K562 (cell line): Measurements from ENCODE around the gene TMPRSS9. TPM values are rescaled to one million over a fixed set of nuclear protein-coding genes. Genes with fewer than 3 reads are reported as not detected.

Experiments used
- CHAMP1 ChIP-seq: fragments of 450-650 bp; IDR thresholded peaks from 2 replicates; pipeline ENCODE4 v1.6.1; 2016; ENCODE audit warnings: mild to moderate bottlenecking
- DIDO1 ChIP-seq: fragments of 450-650 bp; IDR thresholded peaks from 2 replicates; pipeline ENCODE4 v1.6.1; 2016; ENCODE audit warnings: low read depth, missing biosample characterization, missing genetic modification characterization
- EGR1 ChIP-seq: fragments of 450-650 bp; conservative IDR thresholded peaks from 2 replicates; pipeline ENCODE4 v1.6.1; 2017; ENCODE audit warnings: mild to moderate bottlenecking
- ESRRA ChIP-seq: fragments of 450-650 bp; IDR thresholded peaks from 2 replicates; pipeline ENCODE4 v1.6.1; 2014; ENCODE audit warnings: low read depth, mild to moderate bottlenecking, moderate library complexity, borderline replicate concordance
- L3MBTL2 ChIP-seq: fragments of 450-650 bp; IDR thresholded peaks from 2 replicates; pipeline ENCODE4 v1.6.1; 2016; ENCODE audit warnings: mild to moderate bottlenecking, moderate library complexity
- MTA1 ChIP-seq: fragments of 450-650 bp; IDR thresholded peaks from 2 replicates; pipeline ENCODE4 v1.6.1; 2017; ENCODE audit warnings: borderline replicate concordance
- NCOA4 ChIP-seq: fragments of 450-650 bp; IDR thresholded peaks from 2 replicates; pipeline ENCODE4 v1.6.1; 2018; ENCODE audit warnings: mild to moderate bottlenecking; ENCODE audit not compliant: partially characterized antibody
- PCBP2 ChIP-seq: fragments of 200-400 bp; formaldehyde crosslinking; IDR thresholded peaks from 2 replicates; pipeline ENCODE4 v1.6.1; 2018; ENCODE audit warnings: low read length, low read depth, mild to moderate bottlenecking, moderate library complexity; ENCODE audit not compliant: poor library complexity, severe bottlenecking
- PURB ChIP-seq: sonication (generic); formaldehyde crosslinking; IDR thresholded peaks from 2 replicates; pipeline ENCODE4 v1.9.0; 2021; ENCODE audit warnings: low read depth, mild to moderate bottlenecking, missing genetic modification reagents
- RBM22 ChIP-seq: fragments of 200-400 bp; formaldehyde crosslinking; IDR thresholded peaks from 2 replicates; pipeline ENCODE4 v1.6.1; 2018; ENCODE audit warnings: low read length, low read depth; ENCODE audit not compliant: poor library complexity, severe bottlenecking
- SP2 ChIP-seq: IDR thresholded peaks from 2 replicates; pipeline ENCODE4 v1.6.1; 2011; ENCODE audit warnings: mild to moderate bottlenecking, low read depth, low read length, moderate library complexity; ENCODE audit not compliant: poor library complexity, severe bottlenecking; ENCODE audit errors: extremely low read depth
- SRSF9 ChIP-seq: fragments of 200-400 bp; formaldehyde crosslinking; IDR thresholded peaks from 2 replicates; pipeline ENCODE4 v1.6.1; 2017; ENCODE audit warnings: low read depth, low read length, borderline replicate concordance
- TCF7 ChIP-seq: sonication (generic); IDR thresholded peaks from 2 replicates; pipeline ENCODE4 v1.6.1; 2016; ENCODE audit warnings: antibody characterized with exemption, borderline replicate concordance
- ZBTB12 ChIP-seq: fragments of 250-450 bp; sonication (Bioruptor Pico); IDR thresholded peaks from 2 replicates; pipeline ENCODE4 v1.4.0; 2020
- ZBTB33 ChIP-seq: sonication (generic); formaldehyde crosslinking; IDR thresholded peaks from 2 replicates; pipeline ENCODE4 v1.8.1; 2023; ENCODE audit warnings: mild to moderate bottlenecking, missing genetic modification reagents
- ZBTB9 ChIP-seq: fragments of 450-650 bp; formaldehyde crosslinking; IDR thresholded peaks from 2 replicates; pipeline ENCODE4 v1.4.0; 2020; ENCODE audit warnings: mild to moderate bottlenecking, moderate library complexity
- ZFP30 ChIP-seq: fragments of 250-450 bp; sonication (Bioruptor Pico); IDR thresholded peaks from 2 replicates; pipeline ENCODE4 v1.8.0; 2022; ENCODE audit warnings: moderate library complexity, mild to moderate bottlenecking, inconsistent platforms, borderline replicate concordance
- ZNF143 ChIP-seq: sonication (generic); formaldehyde crosslinking; IDR thresholded peaks from 2 replicates; pipeline ENCODE4 v1.9.0; 2022; ENCODE audit warnings: mild to moderate bottlenecking, missing genetic modification reagents
- ZNF165 ChIP-seq: fragments of 250-450 bp; sonication (Bioruptor Pico); IDR thresholded peaks from 2 replicates; pipeline ENCODE4 v1.4.0; 2020; ENCODE audit warnings: borderline replicate concordance
- ZNF3 ChIP-seq: fragments of 250-450 bp; sonication (Bioruptor Pico); IDR thresholded peaks from 2 replicates; pipeline ENCODE4 v1.5.0; 2021; ENCODE audit warnings: mild to moderate bottlenecking, moderate library complexity
- ZNF717 ChIP-seq: fragments of 250-450 bp; sonication (Bioruptor Pico); IDR thresholded peaks from 2 replicates; pipeline ENCODE4 v1.5.0; 2021
- polyA plus RNA-seq, 8 experiments: library from polyadenylated mRNA; depleted of rRNA in 4 of 8; stranded (reverse) in 5 of 8; unstranded in 3 of 8; fragments of >200 nt; fragmentation: Nextera tagmentation in 2 of 8; fragmentation: Illumina TruSeq in 1 of 8; extraction: Ambion mirVana in 2 of 8; extraction: Trizol in 1 of 8; gene quantifications; 2 replicates each; pipeline versions ENCODE4 v1.2.1 to v1.2.3, GENCODE V29; 2011 to 2014; ENCODE audit warnings: inconsistent platforms in 1 of 8, missing spikeins in 1 of 8
- total RNA-seq, 7 experiments: library from RNA; depleted of rRNA in 6 of 7; stranded (reverse); fragments of >200 nt in 6 of 7; fragmentation: Illumina TruSeq in 2 of 7; extraction: Trizol in 2 of 7; gene quantifications; 2 replicates each; pipeline versions ENCODE4 v1.2.1 to v1.2.3, GENCODE V29; 2011 to 2021; ENCODE audit warnings: low replicate concordance in 1 of 7

The TMPRSS9 gene
- total and polyA plus RNA-seq, 9 of the 15 experiments (the other 6 are each of a cell fraction or from before 2014, with no cell fraction given) = 0.01 to 0.03 TPM; not detected in 7

GRCh38 chr19:2345794-2346663, 14.0 kb upstream of the TMPRSS9 start (continued):
- no peak for TF ChIP-seq SRSF9
- TF ChIP-seq ZNF143 (CRISPR knock-in tag) = no peak
- TF ChIP-seq ZNF717 (CRISPR knock-in tag) = no peak
- TF ChIP-seq ZBTB9 (CRISPR knock-in tag) = no peak
- no peak for TF ChIP-seq EGR1
- no peak for TF ChIP-seq ZFP30 (CRISPR knock-in tag)
- TF ChIP-seq ESRRA = peak; percentile 58; the same call in 1 of the 2 replicates
- no peak for TF ChIP-seq ZBTB12 (CRISPR knock-in tag)
- no peak for TF ChIP-seq ZNF165 (CRISPR knock-in tag)
- no peak for TF ChIP-seq RBM22
- TF ChIP-seq L3MBTL2 = peak; percentile 83
- peak; percentile 59; the same call in 1 of the 2 replicates for TF ChIP-seq ZBTB33 (CRISPR knock-in tag)
- no peak for TF ChIP-seq SP2
- TF ChIP-seq DIDO1 (tag) = no peak
- no peak for TF ChIP-seq ZNF3 (CRISPR knock-in tag)
- peak; percentile 64 for TF ChIP-seq NCOA4
- peak; percentile 75 for TF ChIP-seq CHAMP1
- TF ChIP-seq MTA1 = peak; percentile 70
- TF ChIP-seq TCF7 = no peak
- no peak for TF ChIP-seq PURB (CRISPR knock-in tag)
- TF ChIP-seq PCBP2 = no peak
